Sciatic nerve (tissue), 2 donors: ENCODE results near the gene LHX6. TPM values are rescaled to one million over a fixed set of nuclear protein-coding genes. Genes with fewer than 3 reads are reported as not detected.

Source experiments
- ATAC-seq: fragments of 200-7000 bp; cut with Tn5 transposase; one replicate; pipeline ENCODE4 v1.9.1; 2020; ENCODE audit warnings: mild to moderate bottlenecking, moderate library complexity
- DNase-seq: peaks from one replicate; pipeline ENCODE4 v3.0.0-alpha.2; 2020; ENCODE audit warnings: low spot score
- intact Hi-C: fragments of 100-400 bp; cut with DNase I; formaldehyde crosslinking; loops from one replicate; pipeline ENCODE4 v1.14.2; 2022
- total RNA-seq: library from RNA; stranded (reverse); fragmentation: NEBNext Ultra II Directional; extraction: Animal tissue kit (Norgen Biotek cat#: 25700); gene quantifications from one replicate; pipeline ENCODE4 v1.2.1, GENCODE V29; 2021
- donor health status: DM: no; HTN: no; CAD: no.
- donor health status: DM: no; HTN: no; CAD: no.

LHX6 gene
- total RNA-seq, 1 donor from 2014 or later = 11.5 TPM

- no peak for DNase-seq
- ATAC-seq = no peak
- intact Hi-C loops = no loop called here
Observed at GRCh38 chr9:122172131-122172530, 56.6 kb downstream of the LHX6 start.

GRCh38 chr9:122168356-122168755 lies 60.4 kb downstream of the LHX6 start:
- DNase-seq (no peak), ATAC-seq (no peak)
- intact Hi-C loops = no loop called here

DNA sequence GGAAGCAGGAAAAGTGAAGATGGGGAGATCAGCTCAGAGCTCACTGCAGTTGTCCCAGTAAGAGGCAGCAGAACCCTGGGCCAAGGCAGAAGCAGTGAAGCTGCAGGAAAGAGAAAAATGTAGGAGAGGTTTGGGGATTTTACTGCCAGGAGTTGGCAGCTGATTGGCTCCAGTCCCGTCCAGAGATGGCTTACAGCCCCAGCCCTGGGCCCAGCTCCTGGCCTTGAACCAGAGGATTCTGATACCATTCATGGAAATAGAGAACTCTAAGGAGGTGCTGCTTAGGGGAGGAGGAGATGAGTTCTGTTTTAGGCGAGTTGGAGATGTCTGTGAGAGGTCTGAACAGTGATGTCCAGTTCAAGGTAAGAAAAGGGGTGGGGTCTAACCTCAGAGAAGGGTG lies 64.5 kb downstream of the LHX6 start:
- intact Hi-C loops = no loop called here
- DNase-seq (no peak), ATAC-seq (no peak)

GRCh38 chr9:122162415-122162814 lies 66.3 kb downstream of the LHX6 start:
- DNase-seq (no peak), ATAC-seq (no peak)
- intact Hi-C loops = no loop called here

DNA sequence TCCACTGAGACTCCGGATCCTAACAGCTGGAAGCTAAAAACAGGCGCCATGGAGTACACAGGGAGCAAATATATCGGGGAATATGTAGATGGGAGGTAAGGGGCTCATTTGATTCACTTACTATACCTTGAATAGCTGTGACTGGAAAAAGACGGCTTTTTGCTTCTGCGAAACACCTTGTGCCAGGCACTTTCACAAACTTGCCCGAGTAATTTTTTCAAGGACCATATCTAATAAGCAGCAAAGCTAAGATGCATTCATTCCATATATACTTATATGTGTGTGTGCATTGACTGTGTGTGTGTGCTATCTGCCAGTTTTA lies 68.9 kb downstream of the LHX6 start:
- intact Hi-C loops = no loop called here
- ATAC-seq = no peak
- no peak for DNase-seq

DNA sequence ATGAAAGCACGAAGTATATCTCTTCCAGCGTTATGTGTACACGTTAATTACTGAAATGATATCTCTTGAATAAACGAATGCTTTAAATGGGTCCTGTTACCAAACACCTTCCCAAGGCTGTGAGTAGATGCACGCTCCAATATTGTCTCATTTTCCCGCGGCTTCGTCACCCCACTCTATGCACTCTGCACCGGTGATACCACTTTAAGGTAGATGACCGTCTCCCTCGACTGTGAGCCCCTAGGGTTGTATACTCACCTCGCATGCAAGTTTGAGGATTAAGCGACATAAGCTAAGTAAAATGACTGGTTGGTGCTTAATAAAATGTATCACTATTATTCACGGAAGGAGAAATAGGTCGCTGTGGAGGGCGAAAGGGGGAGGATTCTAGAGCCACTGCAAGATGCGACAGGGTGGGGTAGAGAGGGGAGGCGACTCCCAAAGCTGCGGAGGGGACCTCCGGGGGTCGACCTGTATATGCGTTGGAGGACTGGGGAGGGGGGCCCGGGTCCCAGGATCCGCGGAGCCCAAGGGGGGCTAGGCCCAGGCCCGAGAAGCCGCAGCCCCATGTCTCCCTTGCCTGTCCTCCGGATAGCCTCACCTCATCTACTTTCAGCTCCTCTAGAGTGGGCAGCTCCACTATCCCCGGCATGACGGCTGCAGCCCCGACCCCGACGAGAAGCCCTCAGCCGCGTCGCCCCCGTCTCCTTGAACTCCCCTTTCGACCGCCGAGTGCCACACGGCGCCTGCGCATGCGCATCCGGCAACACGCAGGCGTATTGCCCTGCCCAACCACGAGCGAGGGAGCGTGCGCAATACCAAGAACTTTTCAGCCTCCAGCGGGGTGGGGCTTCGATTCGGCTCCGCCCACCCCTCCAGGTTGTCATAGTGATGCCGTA lies 69.5 kb downstream of the LHX6 start, which contains the start of the genes MORN5 and NDUFA8:
TSS of gene MORN5 (plus strand) at position 883 of the 899 bp plus-strand sequence. CDS start 65 bp downstream, outside the sequence.
TSS of gene NDUFA8 (minus strand) at position 754 of the 899 bp plus-strand sequence. CDS start at position 652, 102 bp downstream.
- DNase-seq (peak; percentile 96), ATAC-seq (peak; percentile 100)
- intact Hi-C loops = no loop called here

DNA sequence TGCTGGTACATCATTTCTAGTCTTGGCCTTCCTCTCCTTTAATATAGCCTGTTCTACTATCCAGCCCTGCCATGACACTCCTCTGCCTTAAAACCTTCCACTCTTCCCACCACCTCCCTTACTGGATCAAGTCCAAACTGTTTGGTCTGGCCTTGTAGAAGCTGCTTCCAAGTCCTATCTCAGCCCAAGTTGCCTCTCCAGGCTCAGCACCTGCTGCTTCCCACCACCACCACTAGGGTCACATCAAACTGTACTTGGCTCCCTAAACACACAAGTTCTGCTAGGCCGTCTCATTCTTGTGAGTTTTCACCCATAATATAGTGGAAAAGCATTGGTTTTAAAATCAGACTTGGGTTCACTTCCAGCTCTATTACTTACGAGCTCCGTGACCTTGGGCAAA lies 70.6 kb downstream of the LHX6 start:
- intact Hi-C loops = no loop called here
- ATAC-seq (no peak), DNase-seq (no peak)

DNA sequence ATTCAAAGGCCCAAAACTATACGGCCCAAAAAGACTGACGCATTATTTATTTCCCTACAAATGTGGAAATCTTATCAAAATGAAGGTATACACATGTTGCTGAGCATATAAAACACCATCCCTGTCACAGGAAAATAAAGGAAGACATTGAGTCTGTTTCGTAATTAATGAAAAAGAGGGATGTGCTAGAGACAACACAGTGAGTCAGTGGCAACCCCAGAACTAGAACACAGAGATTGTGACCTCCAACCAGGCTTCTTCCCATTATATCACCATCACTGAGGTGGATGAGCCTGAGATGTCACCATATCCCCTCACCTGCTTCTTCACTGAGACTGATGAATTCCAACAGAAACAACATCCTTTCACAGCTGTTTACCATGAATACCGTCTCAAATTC lies 73.0 kb downstream of the LHX6 start:
- no peak for DNase-seq
- intact Hi-C loops = no loop called here
- no peak for ATAC-seq

Other genes starting within 250 kb of the LHX6 start
- gene TTLL11, start 135.6 kb downstream of the LHX6 start, total RNA-seq = 14.2 TPM
- 31.9 TPM for gene NDUFA8, start 69.2 kb downstream of the LHX6 start, total RNA-seq
- gene MORN5, start 69.0 kb downstream of the LHX6 start, total RNA-seq = not detected
- gene RBM18, start 35.9 kb upstream of the LHX6 start, total RNA-seq = 16.0 TPM
- gene MRRF, start 35.9 kb upstream of the LHX6 start, total RNA-seq = 25.9 TPM
- 6.0 TPM for gene PTGS1, start 142.1 kb upstream of the LHX6 start, total RNA-seq
- gene OR1J1, start 249.0 kb upstream of the LHX6 start, total RNA-seq = not detected